Upper lobe of left lung (tissue), 6 donors: Measurements from ENCODE around the gene SELENOO. TPM values are rescaled to one million over a fixed set of nuclear protein-coding genes. Genes with fewer than 3 reads are reported as not detected.

Experiments
- ATAC-seq, 2 donors: fragments of 200-7000 bp; cut with Tn5 transposase; one replicate each; pipeline ENCODE4 v1.9.1; 2022; ENCODE audit warnings: mild to moderate bottlenecking in 2 of 2, moderate library complexity in 2 of 2; ENCODE audit not compliant: low FRiP score in 2 of 2
- DNase-seq, 2 donors: peaks; one replicate each; pipeline ENCODE4 v3.0.0-alpha.2; 2019 to 2020
- H3K27ac ChIP-seq, 4 donors: fragments of 200-600 bp; sonication (generic); one replicate each; pipeline ENCODE4 v1.5.1; 2016 to 2019
- H3K27me3 ChIP-seq, 4 donors: fragments of 200-600 bp; sonication (generic); one replicate each; pipeline ENCODE4 v1.5.1; 2017 to 2019
- H3K36me3 ChIP-seq, 4 donors: fragments of 200-600 bp; sonication (generic); one replicate each; pipeline ENCODE4 v1.5.1; 2016 to 2019
- H3K4me1 ChIP-seq, 4 donors: fragments of 200-600 bp; sonication (generic); one replicate each; pipeline ENCODE4 v1.5.1; 2018 to 2019
- H3K4me3 ChIP-seq, 4 donors: fragments of 200-600 bp; sonication (generic); one replicate each; pipeline ENCODE4 v1.5.1; 2017 to 2019; ENCODE audit warnings: mild to moderate bottlenecking in 2 of 4, moderate library complexity in 1 of 4
- H3K9me3 ChIP-seq, 4 donors: fragments of 200-600 bp; sonication (generic); one replicate each; pipeline ENCODE4 v1.5.1; 2018 to 2019
- EP300 ChIP-seq, 4 donors: sonication (generic); formaldehyde crosslinking; IDR thresholded peaks; one replicate each; pipeline ENCODE4 v1.5.1; 2017; ENCODE audit warnings: antibody characterized with exemption in 4 of 4, control low read depth in 2 of 4
- POLR2A ChIP-seq, 4 donors: fragments of 450-650 bp; IDR thresholded peaks; one replicate each; pipeline ENCODE4 v1.5.1; 2016 to 2017; ENCODE audit warnings: antibody characterized with exemption in 4 of 4, mild to moderate bottlenecking in 2 of 4
- POLR2AphosphoS5 ChIP-seq, 2 donors: sonication (generic); formaldehyde crosslinking; IDR thresholded peaks; one replicate each; pipeline ENCODE4 v1.5.1; 2017; ENCODE audit warnings: antibody characterized with exemption in 2 of 2
- WGBS, 2 donors: methylation state at CpG; one replicate each; pipeline ENCODE4 v1.1.5; 2017 to 2018; 5-methylcytosine and 5-hydroxymethylcytosine counted together
- total RNA-seq, 6 donors: library from RNA; depleted of rRNA in 4 of 6; stranded (reverse); fragments of >200 nt in 4 of 6; gene quantifications; one replicate each; pipeline versions ENCODE4 v1.1.0 to v1.2.1, GENCODE V29; 2016 to 2021
- TF ChIP-seq, protein P1 (sequence below), 6 experiments: fragments of 450-650 bp in 4 of 6; fragments of 200-600 bp in 2 of 6; sonication (generic) in 2 of 6; IDR thresholded peaks; one replicate each; pipeline ENCODE4 v1.5.1; 2016 to 2019; ENCODE audit warnings: antibody characterized with exemption in 6 of 6
- donor health status: DM: no; HTN: no; CAD: no; lungs with moderate emphysema.
- donor health status: DM: no; HTN: yes; CAD: no; lungs with severe emphysema.

SELENOO gene
- total RNA-seq, 6 donors from 2014 or later, result 23.1 to 102 (median 28.9) TPM

DNA sequence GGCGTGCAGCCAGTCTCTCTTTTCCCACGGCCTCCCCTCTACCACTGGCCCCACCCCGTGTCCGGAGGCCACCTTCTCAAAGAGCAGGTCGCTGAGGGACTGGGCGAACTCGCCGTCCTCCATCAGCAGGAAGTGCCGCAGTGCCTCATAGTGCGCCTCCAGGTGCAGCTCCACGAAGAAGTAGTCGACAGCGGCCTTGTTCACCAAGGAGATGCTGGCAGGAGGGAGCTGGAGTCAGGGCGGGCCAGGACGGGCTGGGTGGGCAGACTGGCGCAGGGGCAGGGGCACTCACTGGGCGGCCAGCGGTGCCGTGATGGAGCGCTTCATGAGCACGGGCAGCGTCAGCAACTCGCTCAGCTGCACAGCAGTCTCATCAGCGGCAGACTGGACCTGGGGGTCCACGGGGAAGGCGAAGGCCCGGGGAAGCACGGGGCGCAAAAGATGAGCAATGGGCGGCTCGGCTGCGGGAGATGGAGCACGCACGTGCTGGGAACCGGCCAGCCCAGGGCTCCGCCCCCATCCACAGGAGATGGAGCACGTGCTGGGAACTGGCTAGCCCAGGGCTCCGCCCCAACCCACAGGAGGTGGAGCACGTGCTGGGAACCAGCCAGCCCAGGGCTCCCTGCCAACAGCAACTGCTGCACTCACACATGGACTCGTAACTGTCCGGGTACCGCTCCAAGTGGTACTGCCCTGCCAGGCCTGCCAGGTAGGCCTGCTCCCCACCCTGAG, 18.4 kb downstream of the SELENOO start:
- peaks cover 0 to 4% (median 2%) of the 10 kb centered on the region in 4 donors for H3K4me1 ChIP-seq

DNA sequence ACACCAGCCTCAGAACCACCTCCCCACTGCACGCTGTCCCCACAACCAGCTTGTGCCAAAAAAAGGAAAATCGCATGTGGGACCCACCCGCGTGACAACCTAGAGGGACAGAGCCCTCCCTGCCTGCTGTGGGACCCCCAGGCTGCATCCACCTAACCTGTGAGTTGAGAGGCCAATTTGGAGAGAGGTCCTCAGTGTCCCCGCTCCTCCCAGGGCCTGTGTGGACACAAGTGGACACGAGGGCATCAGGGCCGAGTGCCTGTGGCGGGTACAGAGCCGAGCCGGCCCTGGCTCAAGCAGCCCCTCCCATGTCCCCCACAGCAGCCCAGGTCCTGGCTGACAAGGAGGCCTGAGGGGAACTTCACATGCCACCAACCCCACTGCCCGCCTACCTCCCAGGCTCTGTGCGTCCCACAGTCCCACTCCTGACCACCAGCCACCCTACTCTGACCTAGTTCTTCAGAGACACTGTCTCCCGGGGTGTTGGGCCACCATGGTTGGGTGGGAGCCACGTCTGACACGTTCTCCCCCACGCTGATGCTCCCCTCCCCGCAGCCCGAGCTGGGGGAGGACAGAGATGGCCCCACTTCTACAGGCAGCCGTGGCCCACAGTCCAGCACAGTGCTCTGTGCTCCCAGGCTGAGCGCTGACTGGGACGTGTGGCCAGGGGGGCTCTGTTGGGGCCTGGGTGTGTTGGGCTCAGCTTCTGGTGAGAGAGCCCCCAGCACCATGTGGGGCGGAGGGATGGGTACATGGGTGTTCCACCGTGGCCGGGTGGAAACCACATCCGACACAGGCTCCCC, 19.2 kb downstream of the SELENOO start:
- 78 to 90% methylated on average over 9 to 22 of the region's 25 CpGs for WGBS, 2 donors
- H3K4me3 ChIP-seq, result no peak overlapping the region
- no peak for TF ChIP-seq POLR2A (IDR thresholded peaks at IDR 0.05)
- TF ChIP-seq POLR2AphosphoS5 (IDR thresholded peaks at IDR 0.05), result no peak
- TF ChIP-seq EP300 (IDR thresholded peaks at IDR 0.05), result no peak
- TF ChIP-seq, protein P1, sequence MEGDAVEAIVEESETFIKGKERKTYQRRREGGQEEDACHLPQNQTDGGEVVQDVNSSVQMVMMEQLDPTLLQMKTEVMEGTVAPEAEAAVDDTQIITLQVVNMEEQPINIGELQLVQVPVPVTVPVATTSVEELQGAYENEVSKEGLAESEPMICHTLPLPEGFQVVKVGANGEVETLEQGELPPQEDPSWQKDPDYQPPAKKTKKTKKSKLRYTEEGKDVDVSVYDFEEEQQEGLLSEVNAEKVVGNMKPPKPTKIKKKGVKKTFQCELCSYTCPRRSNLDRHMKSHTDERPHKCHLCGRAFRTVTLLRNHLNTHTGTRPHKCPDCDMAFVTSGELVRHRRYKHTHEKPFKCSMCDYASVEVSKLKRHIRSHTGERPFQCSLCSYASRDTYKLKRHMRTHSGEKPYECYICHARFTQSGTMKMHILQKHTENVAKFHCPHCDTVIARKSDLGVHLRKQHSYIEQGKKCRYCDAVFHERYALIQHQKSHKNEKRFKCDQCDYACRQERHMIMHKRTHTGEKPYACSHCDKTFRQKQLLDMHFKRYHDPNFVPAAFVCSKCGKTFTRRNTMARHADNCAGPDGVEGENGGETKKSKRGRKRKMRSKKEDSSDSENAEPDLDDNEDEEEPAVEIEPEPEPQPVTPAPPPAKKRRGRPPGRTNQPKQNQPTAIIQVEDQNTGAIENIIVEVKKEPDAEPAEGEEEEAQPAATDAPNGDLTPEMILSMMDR (IDR thresholded peaks at IDR 0.05), result no peak
- no peaks in the 10 kb centered on the region for H3K27me3 ChIP-seq
- peaks cover 0 to 4% (median 2%) of the 10 kb centered on the region in 4 donors for H3K4me1 ChIP-seq
- ATAC-seq (no peak), DNase-seq (peak; percentile 20 to 65)
- peaks cover 44 to 100% (median 86%) of the 10 kb centered on the region in 4 donors for H3K36me3 ChIP-seq
- no peak overlapping the region for H3K27ac ChIP-seq
- no peaks in the 10 kb centered on the region for H3K9me3 ChIP-seq

More for the DNA sequence above, 18.4 kb downstream of the SELENOO start:
- H3K4me3 ChIP-seq, result no peak overlapping the region
- peaks cover 47 to 100% (median 89%) of the 10 kb centered on the region in 4 donors for H3K36me3 ChIP-seq
- DNase-seq (peak; percentile 84 to 95), ATAC-seq (peak; percentile 59 to 71)
- 81 to 90% methylated on average over 7 to 39 of the region's 42 CpGs for WGBS, 2 donors
- no peaks in the 10 kb centered on the region for H3K27me3 ChIP-seq
- no peak overlapping the region for H3K27ac ChIP-seq
- no peaks in the 10 kb centered on the region for H3K9me3 ChIP-seq
- TF ChIP-seq, protein P1 (IDR thresholded peaks at IDR 0.05), result no peak

GRCh38 chr22:50220603-50221409, 20.0 kb downstream of the SELENOO start:
- H3K27me3 ChIP-seq, result no peaks in the 10 kb centered on the region
- DNase-seq (peak; percentile 20 to 56), ATAC-seq (no peak)
- no peak overlapping the region for H3K4me3 ChIP-seq
- H3K27ac ChIP-seq, result no peak overlapping the region
- peaks cover 44 to 100% (median 86%) of the 10 kb centered on the region in 4 donors for H3K36me3 ChIP-seq
- TF ChIP-seq POLR2AphosphoS5 (IDR thresholded peaks at IDR 0.05), result no peak
- TF ChIP-seq EP300 (IDR thresholded peaks at IDR 0.05), result no peak
- TF ChIP-seq POLR2A (IDR thresholded peaks at IDR 0.05), result no peak
- TF ChIP-seq, protein P1 (IDR thresholded peaks at IDR 0.05), result no peak
- peaks cover 0 to 4% (median 2%) of the 10 kb centered on the region in 4 donors for H3K4me1 ChIP-seq
- 90 to 95% methylated on average over 14 to 45 of the region's 45 CpGs for WGBS, 2 donors
- H3K9me3 ChIP-seq, result no peaks in the 10 kb centered on the region

DNA sequence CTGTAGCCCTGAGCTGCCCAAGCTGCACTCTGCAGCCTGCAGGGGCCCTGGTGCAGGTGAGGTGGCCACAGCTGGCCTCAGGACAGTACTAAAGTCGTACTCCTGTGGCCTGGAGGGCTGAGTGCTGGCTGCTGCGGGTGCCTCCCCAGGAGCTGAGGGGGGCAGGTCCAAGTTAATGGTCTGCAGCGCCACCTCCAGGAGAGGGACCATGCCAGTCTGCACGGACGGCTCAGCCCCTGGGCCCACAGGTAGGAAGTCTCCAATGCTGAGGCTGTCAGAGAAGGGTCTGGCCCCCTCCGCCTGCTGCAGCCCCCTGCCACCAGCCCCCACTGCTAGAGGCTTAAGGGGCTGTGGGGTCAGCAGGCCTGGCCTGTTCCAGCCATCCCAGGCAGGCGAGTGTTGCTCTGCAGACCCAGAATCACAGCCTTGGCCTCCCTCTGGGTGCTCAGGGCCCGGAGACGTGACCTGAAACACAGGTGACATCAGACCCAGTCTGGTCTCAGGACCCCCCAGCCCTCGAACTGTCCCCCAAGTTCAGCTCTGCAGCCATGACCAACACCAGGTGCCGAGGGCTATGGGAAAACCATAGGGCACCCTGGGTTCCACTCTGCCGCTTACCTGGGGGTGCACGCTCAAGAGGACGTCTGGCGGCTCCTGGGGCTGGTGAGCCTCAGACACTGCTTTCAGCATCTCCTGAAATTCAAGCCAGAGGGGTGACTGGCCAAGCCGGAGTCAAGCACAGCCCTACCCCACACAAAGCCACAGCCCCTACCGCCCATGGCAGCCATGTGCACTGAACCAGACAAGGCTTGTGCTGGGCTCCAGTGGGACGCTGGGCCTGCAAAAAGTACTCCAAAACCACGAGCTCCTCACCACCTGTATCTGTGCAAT, 20.8 kb downstream of the SELENOO start:
- 90 to 94% methylated on average over 2 to 18 of the region's 19 CpGs for WGBS, 2 donors
- Histone ChIP-seq H3K27me3 (no peaks in the 10 kb centered on the region), H3K4me3 (no peak overlapping the region), H3K4me1 (peaks cover 0 to 4% (median 2%) of the 10 kb centered on the region in 4 donors), H3K9me3 (no peaks in the 10 kb centered on the region), H3K27ac (no peak overlapping the region), H3K36me3 (peaks cover 41 to 100% (median 86%) of the 10 kb centered on the region in 4 donors)
- peak; percentile 20 to 62 for DNase-seq
- TF ChIP-seq EP300 (IDR thresholded peaks at IDR 0.05), result no peak
- TF ChIP-seq, protein P1 (IDR thresholded peaks at IDR 0.05), result no peak
- no peak for TF ChIP-seq POLR2A (IDR thresholded peaks at IDR 0.05)
- no peak for TF ChIP-seq POLR2AphosphoS5 (IDR thresholded peaks at IDR 0.05)
- ATAC-seq, result no peak
